IPS-NIHi7 (cell line): ENCODE results near the gene MYO5B.

Experiments used
- DNase-seq: peaks from one replicate; pipeline ENCODE4 v3.0.0; 2012; ENCODE audit warnings: mixed read lengths; ENCODE audit errors: extremely low spot score

MYO5B gene

DNA sequence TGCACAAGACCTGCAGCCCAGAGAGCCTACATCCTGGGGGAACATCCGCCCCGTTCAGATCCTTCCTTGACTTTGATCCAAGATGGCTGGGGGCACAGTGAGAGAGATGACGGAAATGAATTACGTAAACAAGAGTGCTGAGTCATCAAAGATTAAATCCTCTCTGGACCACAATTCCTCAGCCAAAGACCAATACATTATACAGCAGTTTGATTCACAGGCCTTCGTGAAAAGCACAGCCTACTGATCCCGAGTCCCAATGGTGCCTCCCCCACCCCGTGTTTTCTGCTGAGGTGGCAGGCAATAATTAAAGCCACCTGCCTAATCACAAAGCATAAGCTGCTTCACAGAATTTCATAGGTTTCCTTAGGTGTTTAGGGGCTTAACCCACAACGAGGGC, 43.0 kb downstream of the MYO5B start:
- no peak for DNase-seq

GRCh38 chr18:50144540-50144939, 50.4 kb downstream of the MYO5B start:
- no peak for DNase-seq

DNA sequence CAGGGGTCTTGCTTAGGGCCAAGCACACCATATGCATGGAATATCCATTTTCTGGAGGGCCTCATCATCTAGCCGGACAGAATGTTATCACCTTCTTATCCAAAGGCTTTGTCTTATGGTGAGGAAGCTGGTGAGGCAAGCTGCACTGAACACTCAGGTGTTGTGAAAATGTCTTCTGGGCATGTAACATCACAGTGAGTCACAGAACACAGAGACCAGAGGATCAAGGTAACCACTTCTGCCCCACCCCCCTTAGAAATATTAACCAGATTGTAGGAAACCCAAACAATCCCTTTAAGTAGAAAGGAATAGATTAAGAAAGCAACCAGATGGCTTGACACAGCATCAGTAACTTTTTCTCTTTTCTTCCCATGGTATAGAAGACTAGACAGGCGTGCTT, 51.1 kb downstream of the MYO5B start:
- DNase-seq = no peak

- peak; percentile 33 for DNase-seq
These were observed 51.7 kb downstream of the MYO5B start for GRCh38 chr18:50143294-50143693.

- no peak for DNase-seq
These were observed 52.4 kb downstream of the MYO5B start for GRCh38 chr18:50142441-50143120.

DNA sequence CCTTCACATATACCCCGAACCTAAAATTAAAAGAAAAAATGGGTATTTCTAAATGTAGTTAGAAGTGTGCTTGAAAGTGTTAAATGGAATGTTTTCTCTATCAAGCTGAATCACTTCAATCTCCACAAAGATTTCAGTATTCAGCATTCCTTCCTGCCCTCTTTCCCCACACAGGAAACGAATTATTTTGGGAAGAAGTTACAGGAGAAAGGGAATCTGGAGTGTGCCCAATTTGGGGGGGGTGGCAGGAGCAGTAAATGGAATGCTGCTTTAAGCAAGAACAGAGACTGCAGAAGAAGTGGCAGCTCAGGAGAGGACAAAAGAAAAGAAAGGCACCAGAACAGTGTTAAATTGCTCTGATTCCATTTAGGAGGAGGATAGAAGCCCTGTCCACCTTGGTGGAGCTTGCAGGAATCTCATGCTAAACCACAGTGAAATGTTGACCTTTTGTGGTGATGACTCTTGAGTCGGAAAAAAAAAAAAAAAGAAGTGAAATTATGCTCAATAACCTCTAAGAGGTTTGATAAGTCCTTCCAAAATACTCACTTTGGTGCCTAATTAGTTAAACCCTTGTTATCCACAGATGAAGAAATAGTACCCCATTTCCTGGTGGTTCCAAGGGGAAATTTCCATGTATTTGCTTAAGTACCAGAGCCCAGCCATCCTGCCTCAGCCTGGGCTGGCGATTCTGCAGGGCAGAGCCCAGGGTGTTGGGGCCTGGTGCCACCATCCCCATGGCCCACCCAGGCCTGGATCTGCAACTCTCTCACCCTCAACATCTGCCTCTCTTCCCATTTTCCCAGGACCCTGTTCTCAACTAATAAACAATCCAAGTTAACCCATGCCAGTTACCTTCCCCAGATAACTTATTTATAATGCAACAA, 56.5 kb downstream of the MYO5B start:
- no peak for DNase-seq

GRCh38 chr18:50135903-50136302, 59.0 kb downstream of the MYO5B start:
- DNase-seq = no peak

- DNase-seq = no peak
These were observed 61.4 kb downstream of the MYO5B start for GRCh38 chr18:50133526-50133925.

GRCh38 chr18:50131591-50131990, 63.4 kb downstream of the MYO5B start:
- DNase-seq = no peak

DNA sequence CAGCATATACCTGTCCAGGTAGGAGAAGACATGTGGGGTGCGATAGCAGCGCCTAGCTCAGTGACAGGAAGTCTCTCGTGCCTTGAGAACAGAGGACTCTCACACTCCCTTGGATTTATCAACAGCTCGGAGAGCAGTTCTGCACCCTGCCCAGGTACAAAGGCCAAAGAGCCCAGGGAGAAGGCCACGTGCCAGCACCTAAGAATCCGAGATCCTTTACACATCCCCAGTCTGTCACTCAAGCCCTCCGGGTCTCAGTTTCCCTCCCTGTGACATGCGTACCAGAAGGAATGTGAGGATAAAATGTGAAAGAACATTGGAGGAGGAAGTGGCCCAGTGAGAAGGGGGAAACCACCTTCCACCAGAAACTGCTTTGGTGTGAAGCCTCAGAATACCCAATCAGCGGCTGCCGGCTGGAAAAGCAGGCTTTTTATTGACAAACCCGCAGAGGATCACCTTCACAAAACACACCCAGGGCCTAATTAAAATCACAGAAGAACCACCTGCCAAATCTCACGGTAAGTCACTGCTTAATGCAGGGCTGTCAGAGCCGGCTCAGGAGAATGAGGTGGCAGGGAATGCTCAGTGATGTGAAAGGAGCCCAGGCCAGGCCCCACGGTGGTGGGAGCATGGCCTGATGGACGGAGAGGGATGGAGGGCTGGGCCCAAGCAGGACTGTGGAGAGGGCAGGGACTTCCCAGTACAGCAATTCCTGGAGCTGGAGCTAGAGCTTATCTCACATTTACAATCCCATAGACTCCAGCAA, 66.3 kb downstream of the MYO5B start:
- DNase-seq = peak; percentile 54

DNA sequence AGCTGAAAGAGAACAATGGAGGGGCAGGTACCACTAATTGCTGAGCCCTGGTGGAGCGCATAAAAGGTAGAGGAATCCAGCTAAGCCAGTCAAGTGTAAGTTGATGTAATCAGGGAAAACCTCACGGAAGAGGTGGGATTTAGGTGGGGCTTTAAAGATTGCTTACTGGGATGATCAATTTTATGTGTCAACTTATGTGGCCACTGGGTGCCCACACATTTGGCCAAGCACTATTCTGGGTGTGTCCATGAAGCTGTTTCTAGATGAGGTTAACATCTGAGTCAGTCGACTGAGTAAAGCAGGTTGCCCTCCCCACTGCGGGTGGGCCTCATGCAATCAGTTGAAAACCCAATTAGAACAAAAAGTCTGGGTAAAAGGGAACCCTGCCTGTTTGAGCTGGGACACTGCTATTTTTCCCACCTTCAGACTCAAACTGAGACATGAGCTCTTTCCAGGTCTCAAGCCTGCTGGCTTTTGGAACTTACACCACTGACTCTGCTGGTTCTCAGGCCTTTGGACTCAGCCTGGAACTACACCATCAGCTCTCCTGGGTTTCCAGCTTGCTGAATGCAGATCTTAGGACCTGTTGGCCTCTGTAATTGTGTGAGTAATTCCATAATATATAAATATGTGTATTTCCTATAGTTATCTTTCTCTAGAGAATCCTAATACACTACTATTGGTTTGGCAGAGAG, 67.3 kb downstream of the MYO5B start:
- no peak for DNase-seq

DNA sequence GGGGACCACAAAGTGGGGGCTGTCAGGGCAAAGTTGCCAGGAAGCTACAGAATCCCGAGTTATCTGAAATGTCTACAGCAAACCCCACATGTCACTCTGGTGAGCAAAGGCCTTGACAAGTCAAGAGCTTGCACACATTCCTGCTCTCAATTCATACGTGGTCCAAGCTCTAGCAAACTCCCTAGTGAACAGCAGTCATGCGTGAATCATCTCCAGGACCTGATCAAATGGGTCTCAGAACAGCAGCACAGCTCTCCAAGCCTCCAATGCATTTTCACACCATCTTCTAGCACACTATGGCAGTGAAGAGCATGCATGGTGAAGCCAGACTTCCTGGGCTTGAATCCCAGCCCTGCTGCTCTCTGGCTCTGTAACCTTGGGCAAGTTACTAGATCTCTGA, 68.5 kb downstream of the MYO5B start:
- no peak for DNase-seq

GRCh38 chr18:50125456-50125855, 69.5 kb downstream of the MYO5B start:
- no peak for DNase-seq

GRCh38 chr18:50119296-50119695, 75.7 kb downstream of the MYO5B start:
- no peak for DNase-seq

DNA sequence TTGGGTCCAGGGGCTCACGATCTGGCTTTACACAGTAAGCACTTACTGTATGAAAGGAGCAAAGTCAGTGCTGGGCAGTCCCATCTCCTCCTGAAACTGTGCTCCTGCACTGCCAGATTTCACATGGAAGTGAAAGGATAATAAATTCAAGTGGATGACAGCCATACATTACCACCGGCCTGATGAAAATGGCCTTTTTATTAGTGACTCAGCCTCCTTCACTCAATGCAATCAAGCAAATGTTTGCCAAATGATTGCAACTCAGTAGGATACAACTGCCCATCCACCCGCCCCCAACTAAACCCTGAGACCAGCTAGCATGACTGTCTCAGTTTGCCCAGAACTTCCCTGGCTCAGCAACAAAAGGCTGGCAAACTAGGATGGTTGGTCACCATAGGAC, 77.1 kb downstream of the MYO5B start:
- no peak for DNase-seq

GRCh38 chr18:50115095-50115494, 79.9 kb downstream of the MYO5B start:
- DNase-seq = no peak

- DNase-seq = no peak
These were observed 80.5 kb downstream of the MYO5B start for GRCh38 chr18:50114448-50114847.

GRCh38 chr18:50113726-50114125, 81.2 kb downstream of the MYO5B start:
- no peak for DNase-seq

DNA sequence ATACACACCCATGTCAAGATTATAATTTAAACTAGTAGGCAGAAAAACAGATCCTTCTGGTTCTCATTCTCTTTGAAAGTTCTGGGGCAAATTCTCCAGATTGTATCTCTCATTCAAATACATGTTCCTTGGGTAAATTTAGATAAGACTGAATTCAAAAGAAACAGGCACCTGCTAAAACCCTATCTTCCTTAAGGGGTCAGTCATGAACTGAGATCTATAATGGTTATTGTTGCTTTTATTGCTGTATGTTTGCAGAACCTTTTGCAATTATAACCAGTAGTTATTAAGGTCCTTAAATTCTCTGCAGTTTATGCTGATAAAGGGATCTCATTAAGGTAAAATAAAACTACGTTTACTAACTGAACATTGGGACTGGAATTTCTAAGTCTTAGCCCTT, 83.5 kb downstream of the MYO5B start:
- no peak for DNase-seq

DNA sequence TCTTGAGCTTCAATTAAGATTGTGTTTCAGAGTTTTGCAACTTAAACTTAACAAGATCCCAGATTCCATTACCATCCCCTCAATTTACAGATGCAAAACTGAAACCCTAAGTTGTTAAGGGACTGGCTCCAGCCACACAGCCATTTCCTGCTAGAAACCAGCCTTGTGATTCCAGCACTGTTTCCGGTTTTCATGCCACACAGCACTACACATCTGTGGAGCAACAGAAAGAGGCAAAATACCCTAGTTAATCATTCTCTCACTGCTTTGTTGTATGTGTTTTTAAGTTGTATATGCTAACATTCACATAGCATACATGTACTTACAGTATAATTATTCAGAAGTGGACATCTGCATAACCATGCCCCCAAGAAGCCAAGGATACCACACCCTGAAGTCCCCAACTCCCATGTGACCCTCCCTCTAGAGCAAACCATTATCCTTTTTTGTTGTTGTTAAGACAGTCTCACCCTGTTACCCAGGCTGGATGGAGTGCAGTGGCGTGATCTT, 87.4 kb downstream of the MYO5B start:
- DNase-seq = no peak

DNA sequence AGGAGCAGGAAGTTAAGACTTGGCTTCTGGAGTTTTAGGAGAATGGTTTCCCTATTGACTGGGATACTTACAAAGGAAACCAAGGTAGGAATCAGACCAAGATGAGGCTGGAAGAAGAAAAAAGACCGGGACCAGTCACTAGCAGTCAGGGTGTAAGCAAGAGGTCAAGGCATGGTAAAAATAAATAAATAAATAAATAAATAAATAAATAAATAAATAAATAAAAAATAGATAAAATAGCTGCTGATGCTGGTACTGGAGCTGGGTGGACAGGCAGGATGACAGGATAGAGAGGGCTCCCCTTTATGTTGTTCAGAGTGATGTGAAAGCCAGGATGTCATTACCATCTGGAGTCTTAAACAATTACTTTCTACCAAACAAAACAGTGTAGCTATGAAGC, 89.9 kb downstream of the MYO5B start:
- DNase-seq = no peak

DNA sequence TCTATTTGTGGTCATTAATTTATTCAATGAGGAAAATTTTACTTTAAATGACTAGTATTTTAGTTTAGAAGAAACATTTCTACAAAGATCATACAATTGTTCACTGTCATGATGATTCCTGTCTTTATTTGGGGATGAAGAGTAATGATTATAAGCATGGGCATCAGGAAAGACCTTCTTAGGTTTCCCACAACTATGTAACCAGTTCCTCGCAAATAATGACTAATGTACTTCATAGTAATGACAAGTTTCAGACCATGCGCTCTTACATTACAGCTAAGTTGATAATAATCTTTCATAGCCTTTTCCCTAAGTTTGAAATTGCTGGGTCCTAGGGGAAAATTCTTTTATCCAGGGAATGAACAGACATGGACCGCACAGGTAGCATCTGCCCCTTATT, 90.5 kb downstream of the MYO5B start:
- no peak for DNase-seq
